ENCODE measurements around the gene TBC1D20.

The TBC1D20 gene

GRCh38 chr20:497979-498378 is 35.6 kb upstream of the TBC1D20 start:
- DNase-seq (ENCODE audit: low spot score), result no peak
- no peak for TF ChIP-seq CTCF (IDR thresholded peaks at IDR 0.05; ENCODE audit: extremely low read depth, missing control alignments)

GRCh38 chr20:496126-496696 is 33.9 kb upstream of the TBC1D20 start:
- no peak for DNase-seq (ENCODE audit: low spot score)
- TF ChIP-seq CTCF (IDR thresholded peaks at IDR 0.05; ENCODE audit: extremely low read depth, missing control alignments), result no peak

- DNase-seq (ENCODE audit: low spot score), result no peak
- TF ChIP-seq CTCF (IDR thresholded peaks at IDR 0.05; ENCODE audit: extremely low read depth, missing control alignments), result no peak
Observed at GRCh38 chr20:492159-492558, 29.8 kb upstream of the TBC1D20 start.

- no peak for TF ChIP-seq CTCF (IDR thresholded peaks at IDR 0.05; ENCODE audit: extremely low read depth, missing control alignments)
- DNase-seq (ENCODE audit: low spot score), result no peak
Observed at GRCh38 chr20:487655-488054, 25.3 kb upstream of the TBC1D20 start.

- DNase-seq (ENCODE audit: low spot score), result no peak
- TF ChIP-seq CTCF (IDR thresholded peaks at IDR 0.05; ENCODE audit: extremely low read depth, missing control alignments), result no peak
Observed at GRCh38 chr20:483815-484644, 21.7 kb upstream of the TBC1D20 start.

- no peak for TF ChIP-seq CTCF (IDR thresholded peaks at IDR 0.05; ENCODE audit: extremely low read depth, missing control alignments)
- no peak for DNase-seq (ENCODE audit: low spot score)
Observed at GRCh38 chr20:481167-481566, 18.8 kb upstream of the TBC1D20 start.

GRCh38 chr20:480044-480443 is 17.7 kb upstream of the TBC1D20 start:
- no peak for TF ChIP-seq CTCF (IDR thresholded peaks at IDR 0.05; ENCODE audit: extremely low read depth, missing control alignments)

More at GRCh38 chr20:480044-480443, 17.7 kb upstream of the TBC1D20 start:
- no peak for DNase-seq (ENCODE audit: low spot score)

Data from GM20000 (cell line).